Fibroblast of villous mesenchyme (primary cell): Measurements from ENCODE around the gene HM13. TPM values are rescaled to one million over a fixed set of nuclear protein-coding genes. Genes with fewer than 3 reads are reported as not detected.

Experiments used
- DNase-seq: peaks from one replicate; pipeline ENCODE4 v3.0.0-alpha.2; 2010; ENCODE audit warnings: low read depth
- H3K4me3 ChIP-seq: 2 replicates; pipeline ENCODE4 v1.5.1; 2011; ENCODE audit warnings: low read depth, mild to moderate bottlenecking, low read length
- CTCF ChIP-seq: IDR thresholded peaks from 2 replicates; pipeline ENCODE4 v1.5.1; 2012; ENCODE audit warnings: low read depth, mild to moderate bottlenecking, low read length; ENCODE audit not compliant: insufficient read depth
- small RNA-seq: library from RNA; depleted of rRNA; stranded (forward); fragments of <200 nt; gene quantifications from one replicate; pipeline ENCODE3, GENCODE V24; 2012
- total RNA-seq: library from RNA; depleted of rRNA; stranded (reverse); fragments of >200 nt; gene quantifications from 2 replicates; pipeline ENCODE4 v1.2.3, GENCODE V29; 2012

Gene HM13
- total RNA-seq, 1 donor: 91.1 TPM

- no peak overlapping the region for H3K4me3 ChIP-seq
- no peak for TF ChIP-seq CTCF
These were observed 101.2 kb downstream of the HM13 start for GRCh38 chr20:31615416-31615815.

GRCh38 chr20:31617432-31618104, 103.3 kb downstream of the HM13 start:
- no peak for TF ChIP-seq CTCF
- H3K4me3 ChIP-seq: no peak overlapping the region
- no peak for DNase-seq

More at GRCh38 chr20:31615416-31615815, 101.2 kb downstream of the HM13 start:
- DNase-seq: no peak

Small RNA genes lying within 50 kb of the gene (small RNA-seq; reads per million reads assigned to genes)
- gene MIR3193: not detected

Other genes with a start within 250 kb of the HM13 start
- gene DEFB116, start 205.9 kb upstream of the HM13 start, total RNA-seq: not detected in 2 replicates
- gene DEFB118, start 145.8 kb upstream of the HM13 start, total RNA-seq: not detected in 2 replicates
- not detected in 2 replicates for gene DEFB119, start 123.9 kb upstream of the HM13 start, total RNA-seq
- gene DEFB121, start 108.2 kb upstream of the HM13 start, total RNA-seq: not detected in 2 replicates
- gene DEFB123, start 73.8 kb upstream of the HM13 start, total RNA-seq: not detected in 2 replicates
- gene DEFB124, start 39.3 kb upstream of the HM13 start, total RNA-seq: not detected in 2 replicates
- gene REM1, start 39.2 kb upstream of the HM13 start, total RNA-seq: not detected in 2 replicates
- gene ID1, start 90.8 kb downstream of the HM13 start, total RNA-seq: 18.0 and 27.2 TPM in 2 replicates
- gene COX4I2, start 123.5 kb downstream of the HM13 start, total RNA-seq: not detected in 2 replicates
- gene BCL2L1, start 208.4 kb downstream of the HM13 start, total RNA-seq: 82.8 and 113 TPM in 2 replicates
- 35.4 and 62.2 TPM in 2 replicates for gene TPX2, start 224.8 kb downstream of the HM13 start, total RNA-seq